Amniotic epithelial cell (primary cell): ENCODE measurements around the gene PRKN.

Experiments used
- DNase-seq: peaks from one replicate; pipeline ENCODE4 v3.0.0-alpha.2; 2010; ENCODE audit warnings: low read depth

PRKN gene

GRCh38 chr6:162242915-162243314 lies 484.7 kb downstream of the PRKN start:
- DNase-seq = no peak

- DNase-seq = no peak
Observed at GRCh38 chr6:162239330-162239729, 488.2 kb downstream of the PRKN start.

GRCh38 chr6:162238675-162239074 lies 488.9 kb downstream of the PRKN start:
- DNase-seq = no peak

GRCh38 chr6:162237331-162237730 lies 490.2 kb downstream of the PRKN start:
- DNase-seq = no peak

GRCh38 chr6:162234631-162235030 lies 492.9 kb downstream of the PRKN start:
- DNase-seq = no peak

- DNase-seq = no peak
Observed at GRCh38 chr6:162230147-162230752, 497.3 kb downstream of the PRKN start.

GRCh38 chr6:162229093-162229492 lies 498.5 kb downstream of the PRKN start:
- DNase-seq = no peak

- no peak for DNase-seq
Observed at GRCh38 chr6:162226803-162227202, 500.8 kb downstream of the PRKN start.

GRCh38 chr6:162222521-162222920 lies 505.0 kb downstream of the PRKN start:
- no peak for DNase-seq

GRCh38 chr6:162220876-162221275 lies 506.7 kb downstream of the PRKN start:
- no peak for DNase-seq

GRCh38 chr6:162219266-162219665 lies 508.3 kb downstream of the PRKN start:
- DNase-seq = no peak

GRCh38 chr6:162217811-162218493 lies 509.6 kb downstream of the PRKN start:
- no peak for DNase-seq

- no peak for DNase-seq
Observed at GRCh38 chr6:162217058-162217457, 510.5 kb downstream of the PRKN start.

GRCh38 chr6:162211777-162212176 lies 515.8 kb downstream of the PRKN start:
- no peak for DNase-seq

- DNase-seq = no peak
Observed at GRCh38 chr6:162211022-162211421, 516.5 kb downstream of the PRKN start.

GRCh38 chr6:162203287-162203686 lies 524.3 kb downstream of the PRKN start:
- DNase-seq = no peak

- DNase-seq = no peak
Observed at GRCh38 chr6:162200945-162201690, 526.4 kb downstream of the PRKN start.

- DNase-seq = no peak
Observed at GRCh38 chr6:162200041-162200440, 527.5 kb downstream of the PRKN start.

GRCh38 chr6:162198925-162199324 lies 528.6 kb downstream of the PRKN start:
- DNase-seq = no peak

GRCh38 chr6:162198076-162198475 lies 529.5 kb downstream of the PRKN start:
- DNase-seq = no peak

GRCh38 chr6:162195441-162195840 lies 532.1 kb downstream of the PRKN start:
- no peak for DNase-seq

- DNase-seq = no peak
Observed at GRCh38 chr6:162190981-162191380, 536.6 kb downstream of the PRKN start.
